ENCODE measurements around the gene NR3C2. TPM values are rescaled to one million over a fixed set of nuclear protein-coding genes. Genes with fewer than 3 reads are reported as not detected.

Gene NR3C2
- total RNA-seq, 1 donor from 2014 or later: 2.5 TPM

DNA sequence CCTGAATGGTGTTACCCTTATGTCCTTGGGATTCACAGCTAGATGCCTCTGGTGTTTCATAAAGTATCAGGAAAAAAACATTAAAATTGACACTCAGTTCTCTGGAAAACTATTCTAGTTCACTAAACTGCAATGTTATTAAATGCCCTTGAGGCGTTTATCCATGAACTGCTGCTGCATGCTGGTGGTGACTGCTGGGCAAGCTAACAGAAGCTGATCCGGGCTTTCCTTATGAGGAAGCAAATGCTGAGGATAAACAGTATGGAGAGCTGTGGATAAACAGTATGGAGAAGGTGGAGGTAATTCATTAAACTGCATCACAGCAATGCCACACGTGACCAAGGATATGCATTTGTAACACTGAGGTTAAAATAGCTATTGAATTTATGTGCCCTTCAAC is 227.0 kb downstream of the NR3C2 start:
- Histone ChIP-seq H3K4me1 (ENCODE audit: insufficient read depth, low read length) (no peaks in the 10 kb centered on the region), H3K27me3 (ENCODE audit: insufficient read depth, low read length) (no peaks in the 10 kb centered on the region), H3K79me2 (ENCODE audit: insufficient read depth, low read length) (no peaks in the 10 kb centered on the region), H3K27ac (ENCODE audit: low read depth, low read length) (no peak overlapping the region), H3K9me3 (ENCODE audit: insufficient read depth, low read depth, low read length) (no peaks in the 10 kb centered on the region), H3K9ac (ENCODE audit: low read length) (no peak overlapping the region), H3K4me2 (ENCODE audit: low read length) (no peak overlapping the region), H3K36me3 (ENCODE audit: insufficient read depth, low read length) (no peaks in the 10 kb centered on the region), H4K20me1 (ENCODE audit: insufficient read depth, low read length) (no peaks in the 10 kb centered on the region), H2AFZ (ENCODE audit: low read depth, low read length) (no peak overlapping the region), H3K4me3 (ENCODE audit: insufficient read depth, low read depth, low read length) (no peak overlapping the region)
- H3K9me3 Mint-ChIP-seq (ENCODE audit: unreplicated experiment): no peaks in the 10 kb centered on the region
- no peaks in the 10 kb centered on the region for H3K36me3 Mint-ChIP-seq (ENCODE audit: low read depth, unreplicated experiment)
- no peaks in the 10 kb centered on the region for H3K27me3 Mint-ChIP-seq (ENCODE audit: low read depth, unreplicated experiment)
- FAIRE-seq (no peak), DNase-seq (ENCODE audit: low read depth) (no peak)
- no peak for TF ChIP-seq EZH2 (IDR thresholded peaks at IDR 0.05; ENCODE audit: insufficient read depth, low read length)
- TF ChIP-seq, protein P1, sequence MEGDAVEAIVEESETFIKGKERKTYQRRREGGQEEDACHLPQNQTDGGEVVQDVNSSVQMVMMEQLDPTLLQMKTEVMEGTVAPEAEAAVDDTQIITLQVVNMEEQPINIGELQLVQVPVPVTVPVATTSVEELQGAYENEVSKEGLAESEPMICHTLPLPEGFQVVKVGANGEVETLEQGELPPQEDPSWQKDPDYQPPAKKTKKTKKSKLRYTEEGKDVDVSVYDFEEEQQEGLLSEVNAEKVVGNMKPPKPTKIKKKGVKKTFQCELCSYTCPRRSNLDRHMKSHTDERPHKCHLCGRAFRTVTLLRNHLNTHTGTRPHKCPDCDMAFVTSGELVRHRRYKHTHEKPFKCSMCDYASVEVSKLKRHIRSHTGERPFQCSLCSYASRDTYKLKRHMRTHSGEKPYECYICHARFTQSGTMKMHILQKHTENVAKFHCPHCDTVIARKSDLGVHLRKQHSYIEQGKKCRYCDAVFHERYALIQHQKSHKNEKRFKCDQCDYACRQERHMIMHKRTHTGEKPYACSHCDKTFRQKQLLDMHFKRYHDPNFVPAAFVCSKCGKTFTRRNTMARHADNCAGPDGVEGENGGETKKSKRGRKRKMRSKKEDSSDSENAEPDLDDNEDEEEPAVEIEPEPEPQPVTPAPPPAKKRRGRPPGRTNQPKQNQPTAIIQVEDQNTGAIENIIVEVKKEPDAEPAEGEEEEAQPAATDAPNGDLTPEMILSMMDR (IDR thresholded peaks at IDR 0.05; ENCODE audit: insufficient read depth, low read depth, low read length): no peak
- no peaks in the 10 kb centered on the region for H3K4me1 Mint-ChIP-seq (ENCODE audit: low read depth, unreplicated experiment)
- no peak overlapping the region for H3K27ac Mint-ChIP-seq (ENCODE audit: unreplicated experiment)
- no peak overlapping the region for H3K4me3 Mint-ChIP-seq (ENCODE audit: unreplicated experiment)

DNA sequence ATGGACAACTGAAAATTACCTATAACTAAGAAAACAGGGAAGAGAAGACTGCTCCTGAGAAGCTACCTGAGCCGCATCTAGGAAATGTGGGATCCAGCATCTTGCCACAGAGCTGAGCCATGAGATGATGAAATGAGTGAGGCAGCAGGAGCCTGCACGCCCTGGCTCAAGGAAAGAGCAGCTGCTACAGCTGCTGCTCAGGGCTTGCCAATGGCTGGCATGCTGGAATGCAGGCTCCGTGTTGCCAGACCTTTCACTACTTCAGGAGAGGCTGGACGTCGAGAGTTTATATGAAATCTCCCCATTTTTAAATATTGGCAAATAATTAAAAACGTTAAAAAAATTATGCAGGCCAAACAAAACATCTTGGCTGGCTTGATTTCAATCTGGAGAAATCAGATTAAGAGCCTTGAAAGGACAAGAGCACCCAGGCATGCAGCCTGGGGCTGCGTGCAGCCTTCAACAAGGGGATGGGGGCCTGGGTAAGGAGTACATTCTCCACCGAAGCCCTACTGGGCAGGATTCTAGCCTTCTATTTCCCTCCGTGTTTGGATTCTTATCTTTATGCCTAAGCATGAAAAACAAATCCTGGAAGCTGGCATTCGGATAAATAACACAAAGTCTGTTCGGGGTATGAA is 227.6 kb downstream of the NR3C2 start:
- H3K4me2 ChIP-seq (ENCODE audit: low read length): no peak overlapping the region
- no peaks in the 10 kb centered on the region for H3K9me3 Mint-ChIP-seq (ENCODE audit: unreplicated experiment)
- no peak for TF ChIP-seq EZH2 (IDR thresholded peaks at IDR 0.05; ENCODE audit: insufficient read depth, low read length)
- TF ChIP-seq, protein P1 (IDR thresholded peaks at IDR 0.05; ENCODE audit: insufficient read depth, low read depth, low read length): no peak

DNA sequence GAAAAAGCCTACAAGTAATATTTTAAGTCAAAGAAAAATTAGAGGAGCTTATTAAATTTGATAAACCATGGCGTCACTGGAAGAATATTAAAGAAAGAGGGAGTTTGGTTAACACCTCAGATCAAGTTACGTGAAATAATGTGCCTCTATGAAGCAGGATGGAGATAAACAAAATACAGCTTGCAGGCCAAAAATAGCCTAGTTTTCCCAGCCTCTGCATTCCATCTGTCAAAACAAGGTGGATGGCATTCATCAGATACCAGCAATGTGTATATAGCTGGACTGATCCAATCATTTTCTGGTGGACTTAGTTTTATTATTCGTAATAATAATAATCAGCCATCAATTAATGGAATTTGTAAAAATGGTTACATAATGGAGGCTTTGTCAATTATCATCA is 230.7 kb downstream of the NR3C2 start:
- Mint-ChIP-seq H3K36me3 (ENCODE audit: low read depth, unreplicated experiment) (no peaks in the 10 kb centered on the region), H3K4me1 (ENCODE audit: low read depth, unreplicated experiment) (no peaks in the 10 kb centered on the region), H3K27ac (ENCODE audit: unreplicated experiment) (no peak overlapping the region), H3K27me3 (ENCODE audit: low read depth, unreplicated experiment) (peaks cover 3% of the 10 kb centered on the region), H3K4me3 (ENCODE audit: unreplicated experiment) (no peak overlapping the region), H3K9me3 (ENCODE audit: unreplicated experiment) (no peaks in the 10 kb centered on the region)
- Histone ChIP-seq H3K27ac (ENCODE audit: low read depth, low read length) (no peak overlapping the region), H2AFZ (ENCODE audit: low read depth, low read length) (no peak overlapping the region), H4K20me1 (ENCODE audit: insufficient read depth, low read length) (no peaks in the 10 kb centered on the region), H3K9ac (ENCODE audit: low read length) (no peak overlapping the region), H3K27me3 (ENCODE audit: insufficient read depth, low read length) (no peaks in the 10 kb centered on the region), H3K36me3 (ENCODE audit: insufficient read depth, low read length) (no peaks in the 10 kb centered on the region), H3K79me2 (ENCODE audit: insufficient read depth, low read length) (no peaks in the 10 kb centered on the region), H3K9me3 (ENCODE audit: insufficient read depth, low read depth, low read length) (no peaks in the 10 kb centered on the region), H3K4me2 (ENCODE audit: low read length) (no peak overlapping the region), H3K4me3 (ENCODE audit: insufficient read depth, low read depth, low read length) (no peak overlapping the region), H3K4me1 (ENCODE audit: insufficient read depth, low read length) (no peaks in the 10 kb centered on the region)
- TF ChIP-seq, protein P1 (IDR thresholded peaks at IDR 0.05; ENCODE audit: insufficient read depth, low read depth, low read length): no peak
- TF ChIP-seq EZH2 (IDR thresholded peaks at IDR 0.05; ENCODE audit: insufficient read depth, low read length): no peak
- DNase-seq (ENCODE audit: low read depth) (no peak), FAIRE-seq (no peak)

More for the DNA sequence above, 227.6 kb downstream of the NR3C2 start:
- Histone ChIP-seq H3K27ac (ENCODE audit: low read depth, low read length) (no peak overlapping the region), H3K4me3 (ENCODE audit: insufficient read depth, low read depth, low read length) (no peak overlapping the region), H4K20me1 (ENCODE audit: insufficient read depth, low read length) (no peaks in the 10 kb centered on the region), H3K9ac (ENCODE audit: low read length) (no peak overlapping the region), H3K9me3 (ENCODE audit: insufficient read depth, low read depth, low read length) (no peaks in the 10 kb centered on the region), H3K36me3 (ENCODE audit: insufficient read depth, low read length) (no peaks in the 10 kb centered on the region), H3K79me2 (ENCODE audit: insufficient read depth, low read length) (no peaks in the 10 kb centered on the region), H3K4me1 (ENCODE audit: insufficient read depth, low read length) (no peaks in the 10 kb centered on the region), H2AFZ (ENCODE audit: low read depth, low read length) (no peak overlapping the region), H3K27me3 (ENCODE audit: insufficient read depth, low read length) (no peaks in the 10 kb centered on the region)
- Mint-ChIP-seq H3K27me3 (ENCODE audit: low read depth, unreplicated experiment) (peaks cover 3% of the 10 kb centered on the region), H3K27ac (ENCODE audit: unreplicated experiment) (no peak overlapping the region), H3K4me1 (ENCODE audit: low read depth, unreplicated experiment) (no peaks in the 10 kb centered on the region), H3K4me3 (ENCODE audit: unreplicated experiment) (no peak overlapping the region), H3K36me3 (ENCODE audit: low read depth, unreplicated experiment) (no peaks in the 10 kb centered on the region)
- FAIRE-seq (no peak), DNase-seq (ENCODE audit: low read depth) (no peak)
